ENCODE data around the gene WBP1L. TPM values are rescaled to one million over a fixed set of nuclear protein-coding genes. Genes with fewer than 3 reads are reported as not detected.
"Not testable (repeated sequence)": the region's sequence is repeated elsewhere in the genome, so short reads cannot be mapped to it uniquely, and the experiment has no call there.

Gene WBP1L
- total and polyA plus RNA-seq, 2 of the 13 experiments (the other 11 are each of a cell fraction or from before 2014, with no cell fraction given) = 8.3 to 12.3 TPM

DNA sequence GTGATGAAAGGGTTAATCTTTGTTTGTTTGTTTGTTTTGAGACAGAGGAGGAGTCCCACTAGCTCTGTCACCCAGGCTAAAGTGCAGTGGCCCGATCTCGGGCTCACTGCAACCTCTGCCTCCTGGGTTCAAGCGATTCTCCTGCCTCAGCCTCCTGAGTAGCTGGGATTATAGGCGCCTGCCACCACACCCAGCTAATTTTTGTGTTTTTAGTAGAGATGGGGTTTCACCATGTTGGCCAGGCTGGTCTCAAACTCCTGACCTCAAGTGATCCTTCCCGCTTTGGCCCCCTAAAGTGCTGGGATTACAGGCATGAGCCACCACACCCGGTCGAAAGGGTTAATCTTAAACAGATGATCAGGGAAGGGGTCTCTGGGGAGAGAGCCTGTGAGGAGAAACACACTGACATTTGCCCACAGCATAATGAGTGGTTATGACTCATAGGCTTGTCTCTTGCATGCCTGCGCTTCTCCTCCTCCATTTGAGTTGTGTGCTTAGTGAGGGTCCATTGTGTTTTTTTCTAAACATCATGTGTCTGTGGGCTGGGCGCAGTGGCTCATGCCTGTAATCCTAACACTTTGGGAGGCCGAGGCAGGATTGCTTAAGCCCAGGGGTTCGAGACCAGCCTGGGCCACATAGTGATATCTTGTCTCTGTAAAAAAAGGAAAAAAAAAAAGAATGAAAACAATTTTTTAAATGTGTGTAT lies 112.1 kb downstream of the WBP1L start (continued):
- 0 out of 2 replicates have a peak, but pooled peaks have one; percentile 16 for TF ChIP-seq ZBTB38 (CRISPR knock-in tag; IDR thresholded peaks at IDR 0.05)
- peak; percentile 23; the same call in 1 of the 2 replicates for TF ChIP-seq ZNF350 (CRISPR knock-in tag; IDR thresholded peaks at IDR 0.05; ENCODE audit: borderline replicate concordance, low read depth)
- peak; percentile 62 for TF ChIP-seq FOXP1 (IDR thresholded peaks at IDR 0.05)
- TF ChIP-seq FOXP1 (CRISPR knock-in tag; IDR thresholded peaks at IDR 0.05) = peak; percentile 55; the same call in 1 of the 2 replicates
- TF ChIP-seq, protein P1, sequence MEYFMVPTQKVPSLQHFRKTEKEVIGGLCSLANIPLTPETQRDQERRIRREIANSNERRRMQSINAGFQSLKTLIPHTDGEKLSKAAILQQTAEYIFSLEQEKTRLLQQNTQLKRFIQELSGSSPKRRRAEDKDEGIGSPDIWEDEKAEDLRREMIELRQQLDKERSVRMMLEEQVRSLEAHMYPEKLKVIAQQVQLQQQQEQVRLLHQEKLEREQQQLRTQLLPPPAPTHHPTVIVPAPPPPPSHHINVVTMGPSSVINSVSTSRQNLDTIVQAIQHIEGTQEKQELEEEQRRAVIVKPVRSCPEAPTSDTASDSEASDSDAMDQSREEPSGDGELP (IDR thresholded peaks at IDR 0.05; ENCODE audit: borderline replicate concordance, low read depth) = peak; percentile 42; the same call in 1 of the 2 replicates
- 0 out of 4 replicates have a peak, but pooled peaks of 1 of the 2 experiments have one; percentile 23 for TF ChIP-seq EP300 (IDR thresholded peaks at IDR 0.05; ENCODE audit: low read depth in 2 of 2, low read length in 2 of 2)
- TF ChIP-seq EP300 (CRISPR knock-in tag; IDR thresholded peaks at IDR 0.05; ENCODE audit: borderline replicate concordance) = not testable (repeated sequence)
- TF ChIP-seq, protein P2, sequence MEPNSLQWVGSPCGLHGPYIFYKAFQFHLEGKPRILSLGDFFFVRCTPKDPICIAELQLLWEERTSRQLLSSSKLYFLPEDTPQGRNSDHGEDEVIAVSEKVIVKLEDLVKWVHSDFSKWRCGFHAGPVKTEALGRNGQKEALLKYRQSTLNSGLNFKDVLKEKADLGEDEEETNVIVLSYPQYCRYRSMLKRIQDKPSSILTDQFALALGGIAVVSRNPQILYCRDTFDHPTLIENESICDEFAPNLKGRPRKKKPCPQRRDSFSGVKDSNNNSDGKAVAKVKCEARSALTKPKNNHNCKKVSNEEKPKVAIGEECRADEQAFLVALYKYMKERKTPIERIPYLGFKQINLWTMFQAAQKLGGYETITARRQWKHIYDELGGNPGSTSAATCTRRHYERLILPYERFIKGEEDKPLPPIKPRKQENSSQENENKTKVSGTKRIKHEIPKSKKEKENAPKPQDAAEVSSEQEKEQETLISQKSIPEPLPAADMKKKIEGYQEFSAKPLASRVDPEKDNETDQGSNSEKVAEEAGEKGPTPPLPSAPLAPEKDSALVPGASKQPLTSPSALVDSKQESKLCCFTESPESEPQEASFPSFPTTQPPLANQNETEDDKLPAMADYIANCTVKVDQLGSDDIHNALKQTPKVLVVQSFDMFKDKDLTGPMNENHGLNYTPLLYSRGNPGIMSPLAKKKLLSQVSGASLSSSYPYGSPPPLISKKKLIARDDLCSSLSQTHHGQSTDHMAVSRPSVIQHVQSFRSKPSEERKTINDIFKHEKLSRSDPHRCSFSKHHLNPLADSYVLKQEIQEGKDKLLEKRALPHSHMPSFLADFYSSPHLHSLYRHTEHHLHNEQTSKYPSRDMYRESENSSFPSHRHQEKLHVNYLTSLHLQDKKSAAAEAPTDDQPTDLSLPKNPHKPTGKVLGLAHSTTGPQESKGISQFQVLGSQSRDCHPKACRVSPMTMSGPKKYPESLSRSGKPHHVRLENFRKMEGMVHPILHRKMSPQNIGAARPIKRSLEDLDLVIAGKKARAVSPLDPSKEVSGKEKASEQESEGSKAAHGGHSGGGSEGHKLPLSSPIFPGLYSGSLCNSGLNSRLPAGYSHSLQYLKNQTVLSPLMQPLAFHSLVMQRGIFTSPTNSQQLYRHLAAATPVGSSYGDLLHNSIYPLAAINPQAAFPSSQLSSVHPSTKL (CRISPR knock-in tag; IDR thresholded peaks at IDR 0.05) = peak; percentile 45; the same call in 1 of the 2 replicates
- TF ChIP-seq XRCC5 (optimal IDR thresholded peaks at IDR 0.05; ENCODE audit: low read length) = peak; percentile 34
- TF ChIP-seq ZMYM3 (CRISPR knock-in tag; IDR thresholded peaks at IDR 0.05) = peak; percentile 72
- TF ChIP-seq JUND (CRISPR knock-in tag; IDR thresholded peaks at IDR 0.05) = 0 out of 2 replicates have a peak, but pooled peaks have one; percentile 14
- 0 out of 2 replicates have a peak, but pooled peaks have one; percentile 42 for TF ChIP-seq FOSL1 (CRISPR knock-in tag; IDR thresholded peaks at IDR 0.05; ENCODE audit: borderline replicate concordance)
- TF ChIP-seq TEAD3 (CRISPR knock-in tag; optimal IDR thresholded peaks at IDR 0.05; ENCODE audit: borderline replicate concordance) = peak; percentile 39
- TF ChIP-seq ZNF317 (CRISPR knock-in tag; IDR thresholded peaks at IDR 0.05) = peak; percentile 90
- 0 out of 2 replicates have a peak, but pooled peaks have one; percentile 3 for TF ChIP-seq RBFOX2 (IDR thresholded peaks at IDR 0.05; ENCODE audit: low read depth, low read length)
- TF ChIP-seq ZNF644 (CRISPR knock-in tag; IDR thresholded peaks at IDR 0.05; ENCODE audit: low read depth) = peak; percentile 33; the same call in 1 of the 2 replicates
- 0 out of 2 replicates have a peak, but pooled peaks have one; percentile 18 for TF ChIP-seq ZNF292 (CRISPR knock-in tag; IDR thresholded peaks at IDR 0.05; ENCODE audit: borderline replicate concordance, low read depth)
- peak; percentile 21; the same call in 1 of the 2 replicates for TF ChIP-seq ZMYM2 (CRISPR knock-in tag; IDR thresholded peaks at IDR 0.05)
- TF ChIP-seq, protein P3, sequence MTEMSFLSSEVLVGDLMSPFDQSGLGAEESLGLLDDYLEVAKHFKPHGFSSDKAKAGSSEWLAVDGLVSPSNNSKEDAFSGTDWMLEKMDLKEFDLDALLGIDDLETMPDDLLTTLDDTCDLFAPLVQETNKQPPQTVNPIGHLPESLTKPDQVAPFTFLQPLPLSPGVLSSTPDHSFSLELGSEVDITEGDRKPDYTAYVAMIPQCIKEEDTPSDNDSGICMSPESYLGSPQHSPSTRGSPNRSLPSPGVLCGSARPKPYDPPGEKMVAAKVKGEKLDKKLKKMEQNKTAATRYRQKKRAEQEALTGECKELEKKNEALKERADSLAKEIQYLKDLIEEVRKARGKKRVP (CRISPR knock-in tag; IDR thresholded peaks at IDR 0.05) = 0 out of 4 replicates have a peak, but pooled peaks of 1 of the 2 experiments have one; percentile 9
- peak; percentile 95 for TF ChIP-seq FOSL2 (CRISPR knock-in tag; IDR thresholded peaks at IDR 0.05)
